Endodermal cell (in vitro differentiated cells): ENCODE measurements around the gene AKAP12. TPM values are rescaled to one million over a fixed set of nuclear protein-coding genes. Genes with fewer than 3 reads are reported as not detected.
"Not testable (repeated sequence)": the region's sequence is repeated elsewhere in the genome, so short reads cannot be mapped to it uniquely, and the experiment has no call there.

Experiments
- DNase-seq: peaks from one replicate; pipeline ENCODE4 v3.0.0-alpha.2; 2017
- H3K27ac ChIP-seq: 2 replicates; pipeline ENCODE4 v1.5.1; 2013; ENCODE audit warnings: mild to moderate bottlenecking, low read depth, low read length, moderate library complexity
- H3K27me3 ChIP-seq: 2 replicates; pipeline ENCODE4 v1.6.1; 2013; ENCODE audit warnings: mild to moderate bottlenecking, low read length, moderate library complexity; ENCODE audit not compliant: insufficient read depth, control insufficient read depth, poor library complexity, severe bottlenecking
- H3K36me3 ChIP-seq: 2 replicates; pipeline ENCODE4 v1.7.0; 2013; ENCODE audit warnings: mild to moderate bottlenecking, low read length, moderate library complexity; ENCODE audit not compliant: control insufficient read depth, insufficient read depth
- H3K4me1 ChIP-seq: one replicate; pipeline ENCODE4 v1.7.0; 2013; ENCODE audit warnings: low read length; ENCODE audit not compliant: control insufficient read depth, insufficient read depth
- H3K4me3 ChIP-seq: 2 replicates; pipeline ENCODE4 v1.5.1; 2013; ENCODE audit warnings: mild to moderate bottlenecking, low read length, moderate library complexity
- H3K9ac ChIP-seq: 2 replicates; pipeline ENCODE4 v1.6.1; 2013; ENCODE audit warnings: mild to moderate bottlenecking, low read length, moderate library complexity; ENCODE audit not compliant: poor library complexity, severe bottlenecking; ENCODE audit errors: extremely low read depth
- H3K9me3 ChIP-seq: 2 replicates; pipeline ENCODE4 v1.6.1; 2013; ENCODE audit warnings: mild to moderate bottlenecking, low read length, moderate library complexity; ENCODE audit not compliant: control insufficient read depth
- H3K27ac Mint-ChIP-seq: 2 replicates; pipeline ENCODE4 v1.8.0; 2020; ENCODE audit warnings: mixed read lengths
- H3K27me3 Mint-ChIP-seq: 2 replicates; pipeline ENCODE4 v1.8.0; 2021; ENCODE audit warnings: mild to moderate bottlenecking, mixed read lengths; ENCODE audit not compliant: insufficient read depth
- H3K36me3 Mint-ChIP-seq: 2 replicates; pipeline ENCODE4 v1.8.0; 2020; ENCODE audit warnings: low read depth, mixed read lengths
- H3K4me1 Mint-ChIP-seq: 2 replicates; pipeline ENCODE4 v1.8.0; 2020; ENCODE audit warnings: mixed read lengths
- H3K4me3 Mint-ChIP-seq: 2 replicates; pipeline ENCODE4 v1.8.0; 2020; ENCODE audit warnings: mild to moderate bottlenecking, moderate library complexity, mixed read lengths
- H3K9me3 Mint-ChIP-seq: 2 replicates; pipeline ENCODE4 v1.8.0; 2020; ENCODE audit warnings: mild to moderate bottlenecking, mixed read lengths
- CTCF ChIP-seq: fragments of 200-600 bp; sonication (generic); conservative IDR thresholded peaks from 2 replicates; pipeline ENCODE4 v1.5.0; 2021; ENCODE audit warnings: antibody characterized with exemption, mild to moderate bottlenecking
- WGBS, 2 experiments: methylation state at CpG; one replicate each; pipeline versions ENCODE4 v1.1.5 to v1.1.7; 2013; ENCODE audit warnings: missing lambda C conversion rate in 2 of 2, mixed read lengths in 1 of 2; ENCODE audit not compliant: insufficient coverage in 1 of 2, insufficient read length in 1 of 2; 5-methylcytosine and 5-hydroxymethylcytosine counted together
- total RNA-seq, 2 donors: library from RNA; stranded (reverse); fragmentation: NEBNext Ultra II Directional in 1 of 2; extraction: Animal tissue kit (Norgen Biotek cat#: 25700) in 1 of 2; gene quantifications; 2 replicates in 1 of 2; 3 replicates in 1 of 2; pipeline ENCODE4 v1.2.1, GENCODE V29; 2021

Gene AKAP12
- total RNA-seq, 2 donors from 2014 or later, result 27.3 to 33.3 TPM

GRCh38 chr6:151313066-151313491, 73.3 kb downstream of the AKAP12 start:
- no peak overlapping the region for H3K4me3 Mint-ChIP-seq
- Histone ChIP-seq H3K4me1 (peaks cover 8% of the 10 kb centered on the region), H3K4me3 (no peak overlapping the region), H3K27me3 (no peaks in the 10 kb centered on the region), H3K9ac (no peak overlapping the region), H3K36me3 (no peaks in the 10 kb centered on the region), H3K9me3 (peaks cover 17% of the 10 kb centered on the region), H3K27ac (no peak overlapping the region)
- H3K4me1 Mint-ChIP-seq, result peaks cover 13% of the 10 kb centered on the region
- DNase-seq, result peak; percentile 78
- peaks cover 11% of the 10 kb centered on the region for H3K36me3 Mint-ChIP-seq
- no peak for TF ChIP-seq CTCF
- WGBS, 2 experiments, result 83 to 88% methylated on average over 5 of the region's 5 CpGs
- H3K27me3 Mint-ChIP-seq, result no peaks in the 10 kb centered on the region
- H3K27ac Mint-ChIP-seq, result peak overlapping the region; percentile 62
- peaks cover 1% of the 10 kb centered on the region for H3K9me3 Mint-ChIP-seq

- not testable (repeated sequence) for H3K4me3 Mint-ChIP-seq, H3K9ac ChIP-seq, H3K36me3 ChIP-seq, H3K27me3 Mint-ChIP-seq, H3K27ac Mint-ChIP-seq, H3K4me3 ChIP-seq, H3K27ac ChIP-seq, DNase-seq, H3K4me1 ChIP-seq, H3K9me3 Mint-ChIP-seq, H3K27me3 ChIP-seq
- H3K36me3 Mint-ChIP-seq, result peaks cover 17% of the 10 kb centered on the region
- WGBS, 2 experiments, result 86 to 100% methylated on average over 1 to 3 of the region's 3 CpGs
- H3K4me1 Mint-ChIP-seq, result peaks cover 13% of the 10 kb centered on the region
- H3K9me3 ChIP-seq, result peaks cover 17% of the 10 kb centered on the region
These were observed 75.9 kb downstream of the AKAP12 start for GRCh38 chr6:151315661-151316060.

- Mint-ChIP-seq H3K27me3 (no peaks in the 10 kb centered on the region), H3K4me3 (no peak overlapping the region), H3K9me3 (peaks cover 1% of the 10 kb centered on the region), H3K4me1 (peaks cover 9% of the 10 kb centered on the region), H3K36me3 (peaks cover 10% of the 10 kb centered on the region), H3K27ac (no peak overlapping the region)
- 95 to 100% methylated on average over 2 of the region's 2 CpGs for WGBS, 2 experiments
- Histone ChIP-seq H3K27ac (no peak overlapping the region), H3K9me3 (peaks cover 11% of the 10 kb centered on the region), H3K9ac (no peak overlapping the region), H3K4me3 (no peak overlapping the region), H3K4me1 (peaks cover 8% of the 10 kb centered on the region), H3K27me3 (no peaks in the 10 kb centered on the region), H3K36me3 (no peaks in the 10 kb centered on the region)
- DNase-seq, result no peak
- no peak for TF ChIP-seq CTCF
These were observed 77.6 kb downstream of the AKAP12 start for GRCh38 chr6:151317103-151317994.
